GM19351 (cell line): ENCODE data around the gene HMG20B.
"Not testable (repeated sequence)": the region's sequence is repeated elsewhere in the genome, so short reads cannot be mapped to it uniquely, and the experiment has no call there.

Experiments
- ATAC-seq: cut with Tn5 transposase; IDR thresholded peaks from one replicate; pipeline ENCODE4 v1.9.1; 2021; ENCODE audit warnings: mild to moderate bottlenecking, moderate library complexity; ENCODE audit not compliant: unreplicated experiment

Gene HMG20B

DNA sequence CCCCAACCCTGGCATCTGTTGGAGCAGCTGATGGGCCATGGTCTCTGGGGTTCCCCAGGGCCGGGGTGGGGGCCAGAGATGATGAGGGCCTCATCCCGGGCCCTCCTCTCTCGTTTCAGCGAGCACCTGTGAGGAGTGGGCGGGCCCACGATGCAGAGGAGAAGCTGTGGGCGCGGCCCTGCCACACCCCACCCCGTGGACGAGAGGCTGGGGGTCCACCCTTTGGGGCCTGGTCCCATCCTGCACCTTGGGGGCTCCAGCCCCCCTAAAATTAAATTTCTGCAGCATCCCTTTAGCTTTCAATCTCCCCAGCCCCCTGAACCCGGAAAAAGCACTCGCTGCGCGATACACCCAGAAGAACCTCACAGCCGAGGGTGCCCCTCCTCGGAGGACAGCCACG, 5.6 kb downstream of the HMG20B start:
- no peak for ATAC-seq

DNA sequence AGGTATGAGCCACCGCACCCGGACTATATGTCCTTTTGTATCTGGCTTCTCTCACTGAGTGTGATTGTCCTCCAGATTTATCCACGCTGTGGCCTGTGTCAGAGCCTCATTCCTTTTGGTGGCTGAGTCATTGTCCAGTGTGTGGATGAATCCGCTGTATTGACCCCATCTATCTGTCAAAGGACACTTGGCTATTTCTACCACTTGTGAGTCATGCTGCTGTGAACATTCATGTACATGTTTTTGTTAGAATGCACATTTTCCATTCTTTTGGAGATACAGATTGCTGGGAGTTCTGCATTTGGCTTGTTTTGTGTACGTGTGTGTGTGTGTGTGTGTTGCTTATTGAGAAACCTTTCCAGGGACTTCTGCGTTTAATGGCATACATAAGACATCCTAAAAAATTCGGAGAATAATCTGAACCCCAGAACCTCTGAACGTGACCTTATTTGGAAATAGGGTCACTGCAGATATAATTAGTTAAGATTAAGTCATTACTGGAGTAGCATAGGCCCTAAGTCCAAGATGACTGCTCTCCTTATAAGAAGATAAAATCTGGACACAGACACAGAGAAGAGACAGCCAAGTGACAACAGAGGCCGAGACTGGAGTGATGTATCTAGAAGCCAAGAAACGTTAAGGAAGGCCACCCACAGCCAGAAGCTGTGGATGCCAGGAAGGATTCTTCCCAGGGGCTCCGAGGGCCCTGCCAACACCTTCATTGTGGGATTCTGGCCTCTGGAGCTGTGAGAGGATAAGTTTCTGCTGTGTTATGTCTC, 7.6 kb downstream of the HMG20B start:
- ATAC-seq = no peak

DNA sequence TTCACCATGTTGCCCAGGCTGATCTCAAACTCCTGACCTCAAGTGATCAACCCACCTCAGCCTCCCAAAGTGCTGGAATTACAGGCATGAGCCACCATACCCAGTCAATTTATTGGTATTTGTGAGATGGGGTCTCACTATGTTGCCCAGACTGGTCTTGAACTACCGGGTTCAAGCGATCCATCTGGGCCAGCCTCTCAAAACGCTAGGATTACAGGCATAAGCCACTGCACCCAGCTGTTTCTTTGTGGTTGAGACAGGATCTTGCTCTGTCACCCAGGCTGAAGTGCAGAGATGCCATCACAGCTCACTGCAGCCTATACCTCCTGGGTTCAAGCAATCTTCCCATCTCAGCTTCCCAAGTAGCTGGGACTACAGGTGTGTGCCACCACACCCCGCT, 9.0 kb downstream of the HMG20B start:
- not testable (repeated sequence) for ATAC-seq

DNA sequence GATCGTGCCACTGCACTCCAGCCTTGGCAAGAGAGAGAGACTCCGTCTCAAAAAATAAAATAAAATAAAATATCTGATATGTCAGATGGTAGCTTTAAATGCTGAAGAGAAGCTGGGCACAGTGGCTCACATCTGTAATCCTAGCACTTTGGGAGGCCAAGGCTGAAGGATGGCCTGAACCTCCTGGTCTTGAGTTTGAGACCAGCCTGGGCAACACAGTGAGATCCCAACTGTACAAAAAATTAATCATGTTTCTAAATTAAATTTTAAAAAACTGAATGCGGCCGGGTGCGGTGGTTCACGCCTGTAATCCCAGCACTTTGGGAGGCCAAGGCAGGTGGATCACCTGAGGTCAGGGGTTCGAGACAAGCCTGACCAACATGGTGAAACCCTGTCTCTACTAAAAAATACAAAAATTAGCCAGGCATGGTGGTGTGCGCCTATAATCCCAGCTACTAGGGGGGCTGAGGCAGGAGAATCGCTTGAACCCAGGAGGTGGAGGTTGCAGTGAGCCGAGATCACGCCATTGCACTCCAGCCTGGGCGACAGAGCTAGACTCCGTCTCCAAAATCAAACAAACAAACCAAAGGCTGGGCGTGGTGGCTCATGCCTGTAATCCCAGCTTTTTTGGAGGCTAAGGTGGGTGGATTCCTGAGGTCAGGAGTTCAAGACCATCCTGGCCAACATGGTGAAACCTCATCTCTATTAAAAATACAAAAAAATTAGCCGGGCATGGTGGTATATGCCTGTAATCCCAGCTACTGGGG, 11.5 kb downstream of the HMG20B start:
- ATAC-seq = not testable (repeated sequence)

DNA sequence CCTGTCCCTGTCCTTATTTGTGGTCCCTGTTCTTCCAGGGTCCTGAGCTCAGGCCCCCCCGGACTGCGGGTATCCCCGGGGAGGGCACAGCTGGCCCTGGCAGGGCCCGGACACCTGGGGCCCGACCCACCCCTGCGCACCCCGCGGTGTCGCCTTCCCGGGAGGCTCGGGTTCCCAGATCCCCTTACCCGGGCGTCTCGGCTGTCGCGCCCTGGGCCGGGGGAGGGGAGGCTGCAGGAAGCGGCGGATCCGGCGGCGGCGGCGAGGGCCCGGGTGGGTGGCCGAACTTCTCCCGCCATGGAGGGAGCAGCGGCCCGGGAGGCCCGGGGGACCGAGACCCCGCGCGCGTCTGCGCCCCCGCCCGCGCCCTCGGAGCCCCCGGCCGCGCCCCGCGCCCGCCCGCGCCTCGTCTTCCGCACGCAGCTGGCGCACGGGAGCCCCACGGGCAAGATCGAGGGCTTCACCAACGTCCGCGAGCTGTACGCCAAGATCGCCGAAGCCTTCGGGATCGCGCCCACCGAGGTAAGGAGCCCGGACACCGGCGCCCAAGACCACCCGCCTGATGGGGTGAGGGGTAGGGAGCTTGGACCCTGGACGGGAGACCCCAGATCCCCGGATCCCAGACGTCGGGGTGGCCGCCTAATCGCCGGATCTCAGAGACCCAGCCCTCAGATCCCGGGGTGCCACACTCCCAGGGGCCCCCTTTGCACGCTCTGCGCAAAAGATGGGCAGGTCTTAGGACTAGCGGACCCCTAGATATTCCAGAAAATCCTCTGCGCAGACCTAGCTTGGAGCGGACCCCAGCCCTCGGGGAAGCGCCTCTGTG, 12.8 kb downstream of the HMG20B start, which contains the start of gene GIPC3:
TSS of gene GIPC3 (plus strand) at position 178 of the 826 bp plus-strand sequence. CDS start at position 298, 120 bp downstream.
- ATAC-seq = no peak

DNA sequence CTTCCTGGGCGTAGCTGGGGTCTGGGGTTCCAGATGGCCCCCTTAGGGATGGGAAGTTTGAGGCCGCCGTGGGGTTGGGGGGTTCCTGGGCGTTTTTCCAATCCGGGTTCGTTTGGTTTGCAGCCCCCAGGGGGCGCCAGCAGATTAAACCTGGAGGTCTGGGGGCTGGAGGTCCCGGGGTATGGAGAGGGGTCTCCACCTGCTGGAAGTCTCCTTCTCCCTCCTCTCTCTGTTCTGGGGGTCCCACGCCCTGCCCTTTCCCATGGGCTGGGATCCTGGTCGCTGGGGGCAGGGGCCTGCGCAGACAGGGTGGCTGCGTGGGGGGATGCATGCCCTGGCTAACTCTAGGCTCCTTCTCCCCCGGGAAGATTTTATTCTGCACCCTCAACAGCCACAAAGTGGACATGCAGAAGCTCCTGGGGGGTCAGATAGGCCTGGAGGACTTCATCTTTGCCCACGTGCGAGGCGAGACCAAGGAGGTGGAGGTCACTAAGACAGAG, 13.4 kb downstream of the HMG20B start:
- no peak for ATAC-seq

DNA sequence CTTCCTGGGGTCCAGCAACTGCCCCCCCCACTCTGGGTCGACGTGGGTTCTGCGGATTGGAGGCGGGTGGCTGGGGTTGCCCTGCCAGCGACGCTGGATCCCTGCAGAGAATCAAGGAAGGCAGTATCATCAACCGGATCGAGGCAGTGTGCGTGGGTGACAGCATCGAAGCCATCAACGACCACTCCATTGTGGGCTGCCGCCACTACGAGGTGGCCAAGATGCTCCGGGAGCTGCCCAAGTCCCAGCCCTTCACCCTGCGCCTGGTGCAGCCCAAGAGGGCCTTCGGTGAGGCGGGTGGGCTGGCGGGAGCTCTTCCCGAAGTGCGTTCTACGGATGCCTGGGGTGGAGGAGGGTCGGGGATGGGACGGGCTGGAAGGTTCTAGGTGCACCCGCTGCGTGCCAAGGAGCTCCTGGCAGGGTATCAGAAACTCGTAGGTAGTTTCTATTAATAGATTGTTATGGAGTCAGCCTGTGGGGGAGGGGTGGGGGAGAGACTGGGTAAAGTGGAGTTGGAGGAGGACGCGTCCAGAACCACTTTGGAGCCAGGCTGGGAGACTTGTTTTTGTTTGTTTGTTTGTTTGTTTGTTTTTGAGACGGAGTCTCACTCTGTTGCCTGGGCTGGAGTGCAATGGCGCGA, 14.1 kb downstream of the HMG20B start:
- no peak for ATAC-seq

DNA sequence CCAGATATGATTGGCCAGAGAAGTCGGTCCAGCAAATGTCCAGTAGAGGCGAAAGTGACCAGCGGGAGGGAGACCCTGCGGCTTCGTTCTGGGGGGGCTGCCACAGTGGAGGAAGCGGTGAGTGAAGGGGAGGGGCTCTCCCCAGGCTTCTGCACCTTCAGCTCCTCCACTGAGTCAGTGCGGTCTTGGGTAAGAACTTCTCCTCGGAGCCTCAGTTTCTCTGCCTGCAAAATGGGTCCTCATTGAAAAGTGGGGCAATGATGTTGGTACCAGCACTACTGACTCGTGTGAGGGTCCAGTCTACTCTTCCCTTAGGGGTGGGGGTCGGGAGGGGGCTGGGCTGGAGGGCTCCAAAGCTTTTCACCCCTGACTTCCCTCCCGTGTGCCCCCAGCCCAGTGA, 16.7 kb downstream of the HMG20B start:
- ATAC-seq = no peak

DNA sequence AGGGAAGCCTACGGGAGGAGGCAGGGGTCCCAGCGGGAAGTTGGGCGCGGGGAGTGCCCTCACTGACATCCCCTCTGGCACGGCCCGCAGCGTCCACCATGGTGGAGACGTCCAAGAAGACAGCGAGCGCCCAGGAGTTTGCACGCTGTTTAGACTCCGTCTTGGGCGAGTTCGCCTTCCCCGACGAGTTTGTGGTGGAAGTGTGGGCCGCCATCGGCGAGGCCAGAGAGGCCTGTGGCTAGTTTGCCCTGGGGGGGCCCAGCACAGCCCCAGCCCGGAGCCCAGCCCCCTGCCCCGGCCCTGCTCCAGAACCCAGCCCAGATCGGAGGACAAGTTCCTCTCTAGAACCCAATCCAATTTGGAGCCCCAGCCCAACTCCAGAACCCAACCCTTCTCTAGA, 17.2 kb downstream of the HMG20B start:
- no peak for ATAC-seq

DNA sequence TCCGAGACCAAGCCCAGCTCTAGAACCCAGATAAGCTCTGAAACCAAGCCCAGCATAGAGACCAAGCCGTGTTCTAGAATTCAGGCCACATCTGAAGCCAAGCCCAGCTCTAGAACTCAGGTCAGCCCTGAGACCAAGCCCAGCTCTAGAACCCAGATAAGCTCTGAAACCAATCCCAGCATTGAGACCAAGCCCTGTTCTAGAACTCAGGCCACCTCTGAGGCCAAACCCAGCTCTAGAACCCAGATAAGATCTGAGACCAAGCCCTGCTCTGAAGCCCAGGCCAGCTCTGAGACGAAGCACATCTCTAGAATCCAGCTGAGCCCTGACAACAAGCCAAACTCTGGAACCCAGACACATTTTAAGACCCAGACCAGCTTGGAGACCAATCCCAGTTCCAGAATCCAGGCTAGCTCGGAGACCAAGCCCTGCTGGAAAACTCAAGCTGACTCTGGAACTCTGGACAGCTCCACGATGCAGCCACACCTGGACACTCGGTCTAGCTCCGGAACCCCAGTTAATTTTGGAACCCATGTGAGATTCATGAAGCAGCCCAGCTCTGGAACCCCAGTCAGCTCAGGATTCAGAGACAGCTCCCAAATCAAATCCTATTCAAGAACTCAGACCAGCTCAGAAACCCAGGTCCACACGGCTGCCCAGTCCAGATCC, 18.4 kb downstream of the HMG20B start:
- ATAC-seq = no peak

DNA sequence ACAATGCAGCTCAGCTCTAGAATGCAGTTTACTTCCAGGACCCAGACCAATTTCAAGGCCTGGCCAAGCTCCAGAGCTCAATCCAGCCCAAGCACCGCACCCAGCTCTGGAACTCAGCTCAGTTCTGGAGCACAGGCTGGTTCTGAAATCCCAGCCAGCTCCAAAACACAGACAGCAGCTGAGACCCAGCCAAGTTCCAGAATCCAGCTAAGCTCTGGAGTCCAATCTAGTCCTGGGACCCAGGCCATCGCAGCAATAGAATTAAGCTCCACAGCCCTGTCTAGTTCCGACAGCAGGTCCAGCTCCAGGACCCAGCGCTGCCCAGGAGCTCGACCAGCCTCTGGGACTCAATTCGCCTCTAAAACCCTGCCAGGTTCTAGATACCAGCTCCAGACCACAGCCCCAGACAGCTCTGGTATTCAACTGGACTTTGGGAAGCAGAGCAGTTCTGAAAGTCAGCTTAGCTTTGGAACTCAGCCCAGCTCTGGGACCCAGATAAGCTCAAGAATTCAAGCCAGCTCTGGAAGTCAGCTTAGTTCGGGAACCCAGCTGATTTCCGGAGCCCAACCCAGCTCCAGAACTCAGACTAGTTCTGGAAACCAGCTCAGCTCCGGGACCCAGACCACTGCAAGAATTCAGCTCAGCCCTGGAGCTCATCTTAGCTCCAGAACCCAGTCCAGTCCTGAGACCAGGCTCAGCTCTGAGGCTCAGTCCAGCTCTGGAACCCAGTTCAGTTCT, 19.3 kb downstream of the HMG20B start:
- ATAC-seq = no peak

DNA sequence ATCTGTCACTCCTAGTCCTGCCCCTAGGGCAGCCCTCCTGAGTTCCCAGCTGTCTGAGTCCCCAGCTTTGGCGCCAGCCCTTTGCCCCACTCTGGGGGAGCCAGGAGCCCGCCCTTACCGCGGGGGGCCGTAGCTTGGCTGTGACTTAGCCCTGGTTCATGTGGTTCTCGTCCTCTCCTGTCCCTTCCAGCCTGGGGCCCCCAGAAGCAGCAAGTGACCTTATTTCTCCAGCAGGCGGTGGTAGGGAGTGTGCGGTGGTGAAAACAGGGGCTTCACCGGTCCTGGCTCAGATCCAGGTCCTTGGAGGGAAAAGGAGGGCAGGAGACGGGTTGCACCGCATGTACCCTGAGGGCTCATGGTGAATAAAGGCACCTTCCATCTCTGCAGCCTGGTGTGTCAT, 20.4 kb downstream of the HMG20B start:
- ATAC-seq = no peak

DNA sequence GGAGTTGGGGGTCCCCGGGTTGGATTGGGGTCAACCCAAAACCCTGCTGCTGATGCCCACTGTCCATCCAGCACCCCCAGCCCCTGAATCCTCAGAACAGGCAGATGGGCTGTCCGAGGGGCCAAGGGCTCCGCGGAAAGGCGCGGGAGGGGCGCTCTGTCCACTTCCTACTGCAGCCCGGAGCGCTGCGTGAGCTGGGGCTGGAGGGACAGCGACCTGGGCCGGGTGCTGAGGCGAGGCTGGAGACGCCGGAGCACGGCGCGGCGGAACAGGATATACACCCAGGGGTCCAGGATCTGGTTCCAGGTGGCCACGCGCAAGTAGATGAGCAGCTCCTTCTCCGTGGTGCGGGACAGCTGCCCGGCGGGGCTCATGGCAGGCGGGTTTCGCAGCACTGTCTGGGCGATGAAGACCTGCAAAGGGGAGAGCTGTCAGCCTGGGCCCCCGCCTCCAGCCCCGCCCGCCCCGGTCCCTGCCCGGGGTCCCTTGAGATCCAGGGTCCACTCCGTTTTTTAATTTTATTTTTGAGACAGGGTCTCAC, 22.8 kb downstream of the HMG20B start:
- no peak for ATAC-seq

DNA sequence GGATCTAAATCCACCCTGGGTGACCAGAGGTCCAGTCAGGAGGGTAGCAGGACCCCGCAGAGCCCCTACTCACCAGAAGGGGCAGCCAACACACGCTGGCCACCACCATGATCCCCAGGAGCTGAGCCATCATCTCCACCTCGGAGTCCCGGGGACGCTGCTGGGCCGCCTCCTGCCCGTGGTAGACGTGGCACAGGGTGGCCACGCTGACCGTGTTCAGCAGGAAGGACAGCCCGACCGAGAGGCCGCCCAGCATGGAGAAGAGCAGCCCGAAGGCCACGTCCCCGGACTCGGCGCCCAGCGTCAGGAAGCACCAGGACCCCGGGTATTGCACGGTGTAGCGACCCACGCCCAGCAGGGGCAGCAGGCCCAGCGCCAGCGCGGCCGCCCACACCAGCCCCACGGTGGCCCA, 27.0 kb downstream of the HMG20B start:
- no peak for ATAC-seq

DNA sequence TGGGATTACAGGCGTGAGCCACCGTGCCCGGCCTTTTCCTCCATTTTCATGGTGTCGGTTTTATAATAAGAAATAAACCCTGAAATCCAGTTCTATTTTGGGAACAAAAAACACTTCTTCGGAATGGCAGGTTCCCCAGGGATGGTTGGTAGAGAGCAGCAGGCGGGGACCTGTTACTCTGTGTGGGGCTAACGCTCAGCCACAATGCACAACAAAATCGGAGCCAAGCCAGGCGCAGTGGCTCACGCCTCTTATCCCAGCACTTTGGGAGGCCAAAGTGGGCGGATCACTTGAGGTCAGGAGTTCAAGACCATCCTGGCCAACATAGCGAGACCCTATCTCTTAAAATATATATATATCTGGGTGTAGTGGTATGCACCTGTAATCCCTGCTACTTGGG, 28.3 kb downstream of the HMG20B start:
- no peak for ATAC-seq

DNA sequence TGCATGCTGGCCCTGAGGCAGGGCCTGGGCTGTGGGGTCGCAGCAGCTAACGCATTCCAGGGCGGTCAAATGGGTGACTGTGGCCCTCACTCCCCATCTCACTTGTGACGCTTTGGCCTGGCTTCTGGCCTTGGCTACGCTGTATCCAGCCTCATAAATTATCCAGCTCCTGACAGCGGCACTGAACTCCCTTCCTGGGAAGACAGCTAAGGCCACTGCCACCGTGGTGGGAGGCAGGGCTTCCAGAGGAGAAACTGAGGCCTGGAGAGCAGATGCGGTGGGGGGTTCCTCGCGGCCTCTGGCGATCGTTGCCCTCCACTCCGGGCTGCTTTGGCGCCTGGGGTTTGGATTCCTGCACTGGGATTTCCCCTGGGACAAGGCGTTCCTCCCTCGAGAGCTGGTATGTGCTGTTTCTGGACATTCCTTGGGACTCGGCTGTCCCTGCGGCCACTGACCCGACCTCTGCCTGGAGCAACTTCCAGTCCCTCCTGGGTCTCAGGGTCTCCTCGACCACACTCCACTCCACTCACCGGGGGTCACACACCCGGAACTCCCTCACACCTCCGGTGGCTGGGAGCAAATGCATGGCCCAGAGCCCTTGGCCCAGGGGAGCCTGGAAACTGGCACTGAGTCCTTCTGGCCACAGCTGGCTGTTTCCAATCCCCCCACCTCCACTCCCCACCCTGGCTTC, 30.5 kb downstream of the HMG20B start:
- no peak for ATAC-seq

DNA sequence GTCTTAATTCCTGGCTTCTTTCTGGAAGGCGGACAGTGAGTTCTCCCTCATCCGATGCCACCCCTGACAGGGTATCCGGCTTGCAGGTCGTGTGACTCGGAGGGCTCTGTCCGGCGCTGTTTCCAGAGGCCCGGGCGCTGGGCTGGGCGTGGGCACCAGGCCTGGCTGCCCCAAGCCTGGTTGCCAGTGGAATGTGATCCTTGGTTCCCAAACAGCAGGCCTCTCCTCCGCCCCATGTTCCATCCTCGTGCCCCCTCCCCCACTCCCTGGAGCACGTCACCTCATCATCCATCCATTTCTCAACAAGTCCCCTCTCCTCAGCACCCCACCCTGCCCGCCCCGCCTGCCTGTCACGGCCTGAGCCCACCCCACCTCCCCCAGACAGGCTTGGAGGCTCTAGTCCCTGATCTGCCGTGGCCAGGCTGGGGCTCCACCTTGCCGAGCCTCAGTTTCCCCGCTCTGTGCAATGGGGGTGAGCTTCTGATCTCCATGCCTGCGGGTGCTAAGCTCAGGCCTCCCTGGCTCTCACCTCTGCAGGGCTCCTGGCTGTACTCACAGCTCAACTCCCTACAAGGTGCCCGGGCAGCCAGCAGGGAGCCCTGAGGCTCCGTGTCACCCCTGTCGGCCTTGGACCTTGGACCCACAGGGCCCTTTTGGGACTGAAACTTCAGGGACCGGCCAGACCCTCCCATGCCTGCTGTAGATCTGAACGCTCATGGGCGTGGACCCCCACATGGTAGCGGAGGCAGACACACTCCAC, 31.7 kb downstream of the HMG20B start:
- ATAC-seq = no peak

DNA sequence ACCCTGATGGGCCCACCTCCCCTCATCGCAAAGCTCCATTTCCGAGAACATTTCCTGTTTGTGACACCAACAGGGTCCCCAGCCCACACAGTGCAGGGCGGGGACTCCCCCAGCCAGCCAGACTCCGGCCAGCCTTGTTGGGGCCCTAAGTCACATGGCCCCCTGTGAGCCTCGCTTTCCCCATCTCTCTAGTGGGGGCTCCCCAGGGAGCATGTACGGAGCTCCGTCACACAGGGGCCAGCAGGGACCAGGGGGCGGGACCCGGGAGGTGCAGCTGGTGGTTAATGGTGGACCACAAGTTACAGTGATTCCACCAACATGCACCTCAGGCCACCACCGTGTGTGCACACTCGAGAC, 32.2 kb downstream of the HMG20B start:
- ATAC-seq = no peak
